T-helper 17 cell (primary cell): ENCODE data around the gene PKDREJ. TPM values are rescaled to one million over a fixed set of nuclear protein-coding genes. Genes with fewer than 3 reads are reported as not detected.
"Not testable (repeated sequence)": the region's sequence is repeated elsewhere in the genome, so short reads cannot be mapped to it uniquely, and the experiment has no call there.

ENCODE experiments used
- ATAC-seq: fragments of 150-1000 bp; cut with Tn5 transposase; 2 replicates; pipeline ENCODE4 v1.10.0; 2021; ENCODE audit warnings: mild to moderate bottlenecking, moderate library complexity
- DNase-seq, 3 donors: peaks; one replicate each; pipeline versions ENCODE4 v3.0.0 to v3.0.0-alpha.2; 2020 to 2021
- H3K9me3 ChIP-seq: one replicate; pipeline ENCODE4 v1.7.0; 2013; ENCODE audit warnings: low read length, mild to moderate bottlenecking; ENCODE audit not compliant: control insufficient read depth, poor library complexity, severe bottlenecking
- H3K27ac Mint-ChIP-seq: one replicate; pipeline ENCODE4 v1.8.0; 2022; ENCODE audit warnings: mild to moderate bottlenecking, moderate library complexity, mixed read lengths
- H3K27me3 Mint-ChIP-seq: one replicate; pipeline ENCODE4 v1.8.0; 2022; ENCODE audit warnings: mixed read lengths
- H3K36me3 Mint-ChIP-seq: one replicate; pipeline ENCODE4 v1.8.0; 2022; ENCODE audit warnings: low read depth, mixed read lengths
- H3K4me1 Mint-ChIP-seq: one replicate; pipeline ENCODE4 v1.8.0; 2022; ENCODE audit warnings: mild to moderate bottlenecking, mixed read lengths
- H3K4me3 Mint-ChIP-seq: one replicate; pipeline ENCODE4 v1.8.0; 2022; ENCODE audit warnings: mild to moderate bottlenecking, moderate library complexity, mixed read lengths
- total RNA-seq, 4 donors: library from RNA in 2 of 4; stranded (reverse) in 2 of 4; gene quantifications; one replicate each; pipeline ENCODE4 v1.2.3 and lab custom pipeline; 2022 to 2026

PKDREJ gene
- total RNA-seq (not detected), total RNA-seq (lab: John Stamatoyannopoulos, UW) (0 to 0.12 reads per million in 2 donors)

GRCh38 chr22:46263216-46263590 lies at the start of gene PKDREJ:
PKDREJ (minus strand) TSS chr22:46263343; CDS start chr22:46263322, 21 bp downstream.
- Mint-ChIP-seq H3K4me3 (peak within 1 kb of the TSS; percentile 77), H3K27ac (no peak within 1 kb of the TSS), H3K36me3 (peaks cover 5% of the 10 kb centered on the region), H3K4me1 (peaks cover 12% of the 10 kb centered on the region), H3K27me3 (peaks cover 74% of the 10 kb centered on the region)
- DNase-seq, result no peak
- ATAC-seq, result no peak
- no peaks in the 10 kb centered on the region for H3K9me3 ChIP-seq

- ATAC-seq, DNase-seq, H3K27ac Mint-ChIP-seq, H3K36me3 Mint-ChIP-seq, H3K4me3 Mint-ChIP-seq, H3K4me1 Mint-ChIP-seq, H3K27me3 Mint-ChIP-seq, H3K9me3 ChIP-seq: not testable (repeated sequence)
These were observed 49.7 kb upstream of the PKDREJ start for GRCh38 chr22:46312848-46313247.

- no peak overlapping the region for H3K27ac Mint-ChIP-seq
- no peaks in the 10 kb centered on the region for H3K36me3 Mint-ChIP-seq
- no peak for DNase-seq
- H3K9me3 ChIP-seq, result no peaks in the 10 kb centered on the region
- no peak for ATAC-seq
- H3K4me3 Mint-ChIP-seq, result no peak overlapping the region
- H3K27me3 Mint-ChIP-seq, result no peaks in the 10 kb centered on the region
- H3K4me1 Mint-ChIP-seq, result peaks cover 5% of the 10 kb centered on the region
These were observed 48.9 kb upstream of the PKDREJ start for GRCh38 chr22:46312056-46312455.

- Mint-ChIP-seq H3K27me3 (no peaks in the 10 kb centered on the region), H3K36me3 (no peaks in the 10 kb centered on the region), H3K27ac (no peak overlapping the region), H3K4me1 (peaks cover 5% of the 10 kb centered on the region), H3K4me3 (no peak overlapping the region)
- no peaks in the 10 kb centered on the region for H3K9me3 ChIP-seq
- no peak for ATAC-seq
- no peak for DNase-seq
These were observed 46.5 kb upstream of the PKDREJ start for GRCh38 chr22:46309526-46310085.

GRCh38 chr22:46308283-46308988 lies 45.3 kb upstream of the PKDREJ start:
- H3K9me3 ChIP-seq, result no peaks in the 10 kb centered on the region
- H3K27me3 Mint-ChIP-seq, result no peaks in the 10 kb centered on the region
- no peaks in the 10 kb centered on the region for H3K36me3 Mint-ChIP-seq
- H3K4me3 Mint-ChIP-seq, result no peak overlapping the region
- DNase-seq, result no peak
- ATAC-seq, result no peak
- peaks cover 5% of the 10 kb centered on the region for H3K4me1 Mint-ChIP-seq
- H3K27ac Mint-ChIP-seq, result no peak overlapping the region

GRCh38 chr22:46303347-46303965 lies 40.3 kb upstream of the PKDREJ start:
- H3K27ac Mint-ChIP-seq, result no peak overlapping the region
- no peaks in the 10 kb centered on the region for H3K9me3 ChIP-seq
- no peak for DNase-seq
- peaks cover 11% of the 10 kb centered on the region for H3K27me3 Mint-ChIP-seq
- peaks cover 7% of the 10 kb centered on the region for H3K4me1 Mint-ChIP-seq
- ATAC-seq, result no peak
- no peak overlapping the region for H3K4me3 Mint-ChIP-seq
- H3K36me3 Mint-ChIP-seq, result no peaks in the 10 kb centered on the region

GRCh38 chr22:46300491-46300890 lies 37.3 kb upstream of the PKDREJ start:
- no peak overlapping the region for H3K4me3 Mint-ChIP-seq
- peaks cover 19% of the 10 kb centered on the region for H3K4me1 Mint-ChIP-seq

GRCh38 chr22:46299101-46299500 lies 36.0 kb upstream of the PKDREJ start:
- H3K27me3 Mint-ChIP-seq, result peaks cover 13% of the 10 kb centered on the region
- no peaks in the 10 kb centered on the region for H3K36me3 Mint-ChIP-seq
- ATAC-seq (no peak), DNase-seq (no peak)
- H3K9me3 ChIP-seq, result no peaks in the 10 kb centered on the region
- peak overlapping the region; percentile 81 for H3K4me3 Mint-ChIP-seq
- peak overlapping the region; percentile 56 for H3K27ac Mint-ChIP-seq
- peaks cover 22% of the 10 kb centered on the region for H3K4me1 Mint-ChIP-seq

More at GRCh38 chr22:46300491-46300890, 37.3 kb upstream of the PKDREJ start:
- ATAC-seq (no peak), DNase-seq (no peak)
- Mint-ChIP-seq H3K27me3 (peaks cover 13% of the 10 kb centered on the region), H3K27ac (no peak overlapping the region), H3K36me3 (no peaks in the 10 kb centered on the region)
- no peaks in the 10 kb centered on the region for H3K9me3 ChIP-seq

GRCh38 chr22:46297151-46297812 lies 34.1 kb upstream of the PKDREJ start:
- ATAC-seq (no peak), DNase-seq (no peak)
- no peaks in the 10 kb centered on the region for H3K9me3 ChIP-seq
- Mint-ChIP-seq H3K36me3 (no peaks in the 10 kb centered on the region), H3K27me3 (peaks cover 13% of the 10 kb centered on the region), H3K27ac (no peak overlapping the region), H3K4me1 (peaks cover 25% of the 10 kb centered on the region), H3K4me3 (peak overlapping the region; percentile 93)

GRCh38 chr22:46296257-46297150 lies 33.4 kb upstream of the PKDREJ start, which contains the start of gene GTSE1:
GTSE1 (plus strand) TSS chr22:46296870; CDS start chr22:46297401, 531 bp downstream.
- no peaks in the 10 kb centered on the region for H3K36me3 Mint-ChIP-seq
- peaks cover 25% of the 10 kb centered on the region for H3K4me1 Mint-ChIP-seq
- peak; percentile 99 for ATAC-seq
- H3K4me3 Mint-ChIP-seq, result peak within 1 kb of the TSS; percentile 93
- peaks cover 13% of the 10 kb centered on the region for H3K27me3 Mint-ChIP-seq
- peak within 1 kb of the TSS; percentile 99 for H3K27ac Mint-ChIP-seq
- DNase-seq, result peak; percentile 94 to 96 (median 94)
- H3K9me3 ChIP-seq, result no peaks in the 10 kb centered on the region

- H3K4me3 Mint-ChIP-seq, result peak overlapping the region; percentile 93
- DNase-seq (no peak), ATAC-seq (no peak)
- no peaks in the 10 kb centered on the region for H3K9me3 ChIP-seq
- H3K27ac Mint-ChIP-seq, result peak overlapping the region; percentile 99
- H3K4me1 Mint-ChIP-seq, result peaks cover 25% of the 10 kb centered on the region
- H3K27me3 Mint-ChIP-seq, result peaks cover 13% of the 10 kb centered on the region
- H3K36me3 Mint-ChIP-seq, result no peaks in the 10 kb centered on the region
These were observed 32.3 kb upstream of the PKDREJ start for GRCh38 chr22:46295277-46295971.

- Mint-ChIP-seq H3K27me3 (peaks cover 13% of the 10 kb centered on the region), H3K36me3 (no peaks in the 10 kb centered on the region), H3K4me3 (peak overlapping the region; percentile 46), H3K4me1 (peaks cover 25% of the 10 kb centered on the region), H3K27ac (peak overlapping the region; percentile 30)
- DNase-seq, result no peak
- H3K9me3 ChIP-seq, result no peaks in the 10 kb centered on the region
- no peak for ATAC-seq
These were observed 31.6 kb upstream of the PKDREJ start for GRCh38 chr22:46294784-46295183.
